SK-MEL-5 (cell line): ENCODE measurements around the gene CDH24. TPM values are rescaled to one million over a fixed set of nuclear protein-coding genes. Genes with fewer than 3 reads are reported as not detected.
A peak's percentile ranks its signal among the peaks of the same experiment; 100 is the strongest.

Experiments used
- DNase-seq: peaks from one replicate; pipeline ENCODE4 v3.0.0-alpha.2; 2016; ENCODE audit warnings: low read depth, low spot score
- in situ Hi-C: cut with HindIII; loops from 2 replicates; pipeline ENCODE4 v1.10.0; 2016; ENCODE audit warnings: low sequenced_read_pairs, high pct_unique_total_duplicates, low pct_unique_long_range_greater_than_20kb
- total RNA-seq: library from RNA; depleted of rRNA; stranded (reverse); fragments of >200 nt; shearing (Covaris generic); gene quantifications from 2 replicates; pipeline ENCODE4 v1.2.3, GENCODE V29; 2014

The CDH24 gene
- total RNA-seq, 1 experiment from 2014 or later: 1.1 TPM

- DNase-seq: no peak
- in situ Hi-C loops: no loop called here
Observed at GRCh38 chr14:23052671-23053070, 4.6 kb downstream of the CDH24 start.

- peak; percentile 46 for DNase-seq
- in situ Hi-C loops: no loop called here
Observed at GRCh38 chr14:23052182-23052623, 5.1 kb downstream of the CDH24 start.

DNA sequence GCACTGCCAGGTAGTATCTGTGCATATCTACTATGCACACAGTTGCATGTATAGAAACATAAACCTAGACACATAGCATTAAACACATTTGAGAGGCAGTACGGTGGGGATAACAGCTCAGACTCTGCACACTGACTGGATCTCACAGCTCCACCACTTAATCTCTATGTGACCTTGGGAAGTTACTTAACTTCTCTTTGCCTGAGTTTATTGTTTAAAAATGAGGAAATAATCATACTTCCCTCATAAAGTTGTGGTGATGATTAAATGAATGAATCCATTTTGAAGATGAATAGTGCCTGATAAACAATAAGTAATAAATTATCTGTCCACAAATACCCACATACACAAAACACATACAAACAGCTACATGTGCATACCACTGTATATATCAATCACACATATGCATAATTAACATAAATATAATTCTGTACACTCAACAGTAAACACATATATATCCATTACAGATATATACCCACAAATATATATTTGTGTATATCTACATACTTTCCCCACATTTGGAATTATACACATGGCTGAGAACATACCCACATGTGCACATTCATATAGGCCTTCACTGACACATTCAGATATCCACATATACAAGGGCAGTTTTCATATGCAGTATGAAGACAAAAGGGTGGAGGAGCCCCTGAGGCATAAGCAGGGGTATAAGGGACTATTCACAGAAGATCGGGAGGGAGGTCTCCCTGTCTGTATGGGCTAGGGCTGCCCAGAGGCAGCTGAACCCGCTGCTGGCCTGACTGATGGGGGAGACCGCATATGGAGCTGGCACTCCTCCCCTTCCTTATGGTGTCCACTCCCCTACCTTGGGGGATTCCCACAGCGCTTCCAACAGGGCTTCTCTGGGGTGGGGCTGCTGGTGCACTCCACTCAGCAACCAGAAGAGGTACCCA is 5.9 kb downstream of the CDH24 start:
- in situ Hi-C loops: no loop called here

DNA sequence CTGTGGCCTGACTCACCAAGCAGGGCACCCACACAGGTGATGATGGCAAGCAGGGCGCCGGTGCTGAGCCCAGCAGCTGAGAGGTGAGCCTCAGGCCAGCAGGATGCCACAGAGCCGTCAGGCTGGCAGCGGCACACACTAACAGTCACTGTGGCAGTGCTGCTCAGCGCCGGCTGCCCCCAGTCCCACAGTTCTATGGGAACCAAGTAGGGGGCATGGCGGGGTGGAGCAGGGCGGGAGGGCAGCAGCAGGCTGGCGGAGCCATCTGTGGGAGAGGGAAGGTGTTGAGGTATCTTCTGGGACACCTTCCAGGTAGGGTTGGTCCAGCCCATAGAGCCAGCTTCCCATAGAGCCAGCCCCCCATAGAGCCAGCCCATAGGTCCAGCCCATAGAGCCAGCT is 8.3 kb downstream of the CDH24 start:
- DNase-seq: no peak
- in situ Hi-C loops: no loop called here

More for the DNA sequence above, 5.9 kb downstream of the CDH24 start:
- no peak for DNase-seq

- in situ Hi-C loops: no loop called here
- DNase-seq: no peak
Observed at GRCh38 chr14:23047751-23048693, 9.3 kb downstream of the CDH24 start.

- no peak for DNase-seq
- in situ Hi-C loops: no loop called here
Observed at GRCh38 chr14:23047034-23047634, 10.2 kb downstream of the CDH24 start.

GRCh38 chr14:23045419-23046357 is 11.6 kb downstream of the CDH24 start:
- DNase-seq: no peak
- in situ Hi-C loops: no loop called here

DNA sequence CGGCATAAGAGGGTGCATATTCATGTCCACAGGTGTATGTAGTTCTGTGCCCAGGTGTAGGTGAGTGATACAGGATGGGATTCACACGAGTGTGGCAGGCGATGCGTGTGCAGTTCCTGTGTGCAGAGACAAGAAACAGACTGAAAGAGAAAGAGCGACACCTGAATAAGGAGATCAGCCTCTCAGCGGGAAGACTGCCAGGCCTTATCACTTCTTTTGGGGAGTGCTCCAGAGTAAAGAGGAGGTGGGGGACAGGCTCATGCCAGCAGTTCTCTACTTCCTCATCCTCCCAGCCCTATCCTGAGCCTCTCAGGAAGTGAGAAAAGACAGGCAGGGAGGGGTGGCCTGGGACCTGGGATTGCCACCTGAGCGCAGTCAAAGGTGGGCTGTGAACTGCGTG is 12.5 kb downstream of the CDH24 start:
- in situ Hi-C loops: no loop called here

GRCh38 chr14:23043754-23044153 is 13.6 kb downstream of the CDH24 start:
- no peak for DNase-seq
- in situ Hi-C loops: no loop called here

More for the DNA sequence above, 12.5 kb downstream of the CDH24 start:
- no peak for DNase-seq

- DNase-seq: no peak
- in situ Hi-C loops: no loop called here
Observed at GRCh38 chr14:23043145-23043544, 14.2 kb downstream of the CDH24 start.

- no peak for DNase-seq
- in situ Hi-C loops: no loop called here
Observed at GRCh38 chr14:23042162-23042965, 15.0 kb downstream of the CDH24 start, which contains the start of gene PSMB11. Gene PSMB11 (plus strand): TSS chr14:23042212. CDS start chr14:23042226, 14 bp downstream.

GRCh38 chr14:23041729-23042128 is 15.6 kb downstream of the CDH24 start:
- DNase-seq: no peak
- in situ Hi-C loops: no loop called here

- in situ Hi-C loops: no loop called here
- no peak for DNase-seq
Observed at GRCh38 chr14:23040100-23040499, 17.2 kb downstream of the CDH24 start.

DNA sequence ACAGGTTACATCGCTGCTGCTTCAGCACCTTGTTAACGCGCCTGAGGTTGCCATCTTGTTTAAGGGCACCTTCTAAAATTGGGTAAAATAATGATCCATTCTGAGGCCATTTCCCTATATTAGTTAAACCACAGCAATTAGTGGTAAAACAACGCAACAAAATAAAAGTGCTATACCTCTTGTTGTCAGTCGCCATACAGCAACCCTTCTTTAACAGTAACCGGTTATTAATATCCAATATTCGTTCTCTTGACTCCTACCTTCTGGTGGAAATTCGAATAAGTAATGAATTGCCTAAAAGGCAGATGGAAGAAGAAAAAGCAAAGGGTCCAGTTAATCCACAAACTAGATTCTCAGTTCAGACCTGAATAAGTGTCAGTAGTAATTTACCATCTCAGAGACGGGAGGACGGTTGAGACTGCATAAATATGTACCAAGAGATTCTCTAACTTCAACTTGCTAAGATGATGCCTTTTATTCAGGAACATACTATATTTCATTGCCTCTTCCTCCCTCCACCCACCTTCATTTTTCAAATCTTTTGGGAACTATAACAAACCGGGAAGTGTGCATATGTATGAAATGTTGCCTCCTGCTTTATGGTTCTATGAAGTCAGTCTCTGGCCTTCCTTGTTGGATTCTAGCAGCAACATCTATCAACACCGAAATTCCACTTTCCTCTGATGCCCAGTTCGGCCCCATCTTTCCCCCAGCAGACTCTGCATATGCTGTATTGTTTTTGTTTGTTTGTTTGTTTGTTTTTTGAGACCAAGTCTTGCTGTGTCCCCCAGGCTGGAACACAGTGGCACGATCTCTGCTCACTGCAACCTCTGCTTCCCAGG is 21.8 kb downstream of the CDH24 start:
- in situ Hi-C loops: no loop called here
- DNase-seq: no peak
